GM19452 (cell line): ENCODE results near the gene SLC39A11.

ENCODE experiments used
- ATAC-seq: cut with Tn5 transposase; IDR thresholded peaks from one replicate; pipeline ENCODE4 v1.9.1; 2021; ENCODE audit not compliant: unreplicated experiment

The SLC39A11 gene

GRCh38 chr17:72667096-72668063 lies 425.1 kb downstream of the SLC39A11 start:
- no peak for ATAC-seq

- ATAC-seq: no peak
Observed at GRCh38 chr17:72665852-72666851, 426.3 kb downstream of the SLC39A11 start.

GRCh38 chr17:72662827-72663190 lies 429.7 kb downstream of the SLC39A11 start:
- no peak for ATAC-seq

GRCh38 chr17:72661945-72662826 lies 430.3 kb downstream of the SLC39A11 start:
- no peak for ATAC-seq

GRCh38 chr17:72661116-72661944 lies 431.2 kb downstream of the SLC39A11 start:
- no peak for ATAC-seq

GRCh38 chr17:72660274-72661115 lies 432.0 kb downstream of the SLC39A11 start:
- ATAC-seq: no peak

- ATAC-seq: no peak
Observed at GRCh38 chr17:72659811-72660210, 432.7 kb downstream of the SLC39A11 start.

- no peak for ATAC-seq
Observed at GRCh38 chr17:72658675-72659074, 433.8 kb downstream of the SLC39A11 start.

GRCh38 chr17:72657467-72658317 lies 434.8 kb downstream of the SLC39A11 start:
- no peak for ATAC-seq

GRCh38 chr17:72656130-72656763 lies 436.2 kb downstream of the SLC39A11 start:
- ATAC-seq: no peak

- ATAC-seq: no peak
Observed at GRCh38 chr17:72654706-72655105, 437.8 kb downstream of the SLC39A11 start.

- ATAC-seq: no peak
Observed at GRCh38 chr17:72651988-72652387, 440.5 kb downstream of the SLC39A11 start.

GRCh38 chr17:72648702-72649101 lies 443.8 kb downstream of the SLC39A11 start:
- no peak for ATAC-seq

GRCh38 chr17:72646176-72646575 lies 446.3 kb downstream of the SLC39A11 start:
- ATAC-seq: no peak

- ATAC-seq: no peak
Observed at GRCh38 chr17:72644492-72644891, 448.0 kb downstream of the SLC39A11 start.

- no peak for ATAC-seq
Observed at GRCh38 chr17:72643575-72644216, 448.8 kb downstream of the SLC39A11 start.

- ATAC-seq: no peak
Observed at GRCh38 chr17:72642720-72643119, 449.8 kb downstream of the SLC39A11 start.
